Adrenal gland (tissue), 12 donors: Measurements from ENCODE around the gene HEBP1. TPM values are rescaled to one million over a fixed set of nuclear protein-coding genes. Genes with fewer than 3 reads are reported as not detected.

ENCODE experiments used
- DNase-seq, 7 donors: peaks; one replicate each; pipeline ENCODE4 v3.0.0-alpha.2; 2019 to 2020
- H3K27ac ChIP-seq, 5 donors: fragments of 200-600 bp; sonication (generic) in 4 of 5; 1 replicate in 3 of 5; 2 replicates in 2 of 5; pipeline versions ENCODE4 v1.5.1 to v1.8.0; 2016 to 2020; ENCODE audit warnings: mild to moderate bottlenecking in 1 of 5
- H3K27me3 ChIP-seq: fragments of 200-600 bp; 2 replicates; pipeline ENCODE4 v1.8.0; 2021
- H3K36me3 ChIP-seq, 2 donors: fragments of 200-600 bp; replicated peaks in 1 of 2; 1 replicate in 1 of 2; 2 replicates in 1 of 2; pipeline versions ENCODE4 v1.5.1 to v1.8.0; 2018 to 2022
- H3K4me1 ChIP-seq, 2 donors: fragments of 200-600 bp; replicated peaks in 1 of 2; 1 replicate in 1 of 2; 2 replicates in 1 of 2; pipeline versions ENCODE4 v1.5.1 to v1.8.0; 2018 to 2021
- H3K4me3 ChIP-seq, 4 donors: fragments of 200-600 bp; sonication (generic) in 3 of 4; one replicate each; pipeline ENCODE4 v1.5.1; 2016 to 2018
- H3K9me3 ChIP-seq, 3 donors: fragments of 200-600 bp; sonication (generic) in 1 of 3; replicated peaks in 1 of 3; 1 replicate in 2 of 3; 2 replicates in 1 of 3; pipeline versions ENCODE4 v1.5.1 to v1.8.0; 2016 to 2021
- POLR2A ChIP-seq, 2 donors: fragments of 450-650 bp; IDR thresholded peaks; one replicate each; pipeline ENCODE4 v1.6.1; 2017; ENCODE audit warnings: antibody characterized with exemption in 2 of 2, mild to moderate bottlenecking in 2 of 2, moderate library complexity in 1 of 2
- WGBS, 4 donors: extraction: QIAGEN DNeasy Blood & Tissue Kit in 2 of 4; methylation state at CpG; one replicate each; pipeline versions ENCODE4 v1.1.5 to v1.1.7; 2013 to 2017; 5-methylcytosine and 5-hydroxymethylcytosine counted together
- intact Hi-C, 2 donors: fragments of 100-400 bp; cut with DNase I; formaldehyde crosslinking; loops; one replicate each; pipeline versions ENCODE4 v1.14.1 to v1.15.0; 2022 to 2023
- polyA plus RNA-seq, 3 donors: library from polyadenylated mRNA; stranded (reverse); fragments of 200-250 nt in 2 of 3; fragments of 350-450 nt in 1 of 3; fragmentation: Illumina TruSeq in 1 of 3; extraction: RNeasy Lipid Tissue Mini Kit (QIAGEN cat#74804) in 1 of 3; gene quantifications; one replicate each; pipeline ENCODE4 v1.2.3, GENCODE V29; 2013 to 2014
- total RNA-seq, 9 donors: library from RNA; depleted of rRNA in 4 of 9; stranded (reverse); fragments of >200 nt in 4 of 9; fragments of 120-200 nt in 1 of 9; fragmentation: NEBNext Ultra II Directional in 1 of 9; extraction: Animal tissue kit (Norgen Biotek cat#: 25700) in 1 of 9; gene quantifications; one replicate each; pipeline versions ENCODE4 v1.1.0 to v1.2.4, GENCODE V29; 2013 to 2023
- TF ChIP-seq, protein P1 (sequence below), 6 experiments: fragments of 450-650 bp in 4 of 6; fragments of 200-600 bp in 2 of 6; sonication (generic) in 1 of 6; IDR thresholded peaks; 1 replicate in 5 of 6; 2 replicates in 1 of 6; pipeline versions ENCODE4 v1.5.1 to v1.8.0; 2016 to 2021; ENCODE audit warnings: antibody characterized with exemption in 6 of 6, mild to moderate bottlenecking in 2 of 6, moderate library complexity in 1 of 6
- donor health status: healthy with polysubstance abuse.
- donor health status: Bipolar disorder and iron deficiency.
- donor health status: DM: yes; HTN: yes; CAD: no.
- donor health status: DM: no; HTN: no; CAD: no.
- donor health status: DM: no; HTN: no; CAD: no.
- donor health status: DM: yes; HTN: yes; CAD: no.

The HEBP1 gene
- total and polyA plus RNA-seq, 12 donors, result 34.3 to 165 (median 87.5) TPM

DNA sequence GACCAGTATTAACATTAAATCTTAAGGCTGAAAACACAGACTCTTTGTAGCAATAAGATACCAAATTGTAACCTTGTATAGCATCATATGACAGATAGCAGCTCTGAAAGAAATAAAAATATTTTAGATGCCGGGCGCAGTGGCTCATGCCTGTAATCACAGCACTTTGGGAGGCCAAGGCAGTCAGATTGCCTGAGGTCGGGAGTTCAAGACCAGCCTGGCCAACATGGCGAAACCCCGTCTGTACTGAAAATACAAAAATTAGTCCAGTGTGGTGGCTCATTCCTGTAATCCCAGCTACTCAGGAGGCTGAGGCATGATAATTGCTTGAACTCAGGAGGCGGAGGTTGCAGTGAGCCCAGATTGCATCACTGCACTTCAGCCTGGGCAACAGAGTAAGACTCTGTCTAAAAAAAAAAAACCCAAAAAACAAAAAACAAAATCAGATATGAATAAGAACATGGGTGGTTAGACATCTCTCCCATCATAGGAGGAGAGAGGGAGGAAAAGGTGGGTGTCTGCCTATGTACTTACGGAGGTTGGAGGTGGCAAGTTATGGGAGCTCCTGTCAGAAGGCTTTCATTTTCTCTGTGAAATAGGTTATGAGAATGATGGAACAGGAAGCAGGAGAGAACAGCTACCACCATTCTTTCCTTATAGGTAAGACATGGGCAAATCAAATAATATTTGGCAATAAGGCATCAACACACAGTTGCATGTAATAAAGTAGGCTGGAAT is 7.6 kb upstream of the HEBP1 start:
- no peaks in the 10 kb centered on the region for H3K27me3 ChIP-seq
- no peak for DNase-seq
- 82 to 93% (median 86%) methylated on average over 7 of the region's 7 CpGs for WGBS, 4 donors
- no peak for TF ChIP-seq POLR2A (IDR thresholded peaks at IDR 0.05)
- TF ChIP-seq, protein P1, sequence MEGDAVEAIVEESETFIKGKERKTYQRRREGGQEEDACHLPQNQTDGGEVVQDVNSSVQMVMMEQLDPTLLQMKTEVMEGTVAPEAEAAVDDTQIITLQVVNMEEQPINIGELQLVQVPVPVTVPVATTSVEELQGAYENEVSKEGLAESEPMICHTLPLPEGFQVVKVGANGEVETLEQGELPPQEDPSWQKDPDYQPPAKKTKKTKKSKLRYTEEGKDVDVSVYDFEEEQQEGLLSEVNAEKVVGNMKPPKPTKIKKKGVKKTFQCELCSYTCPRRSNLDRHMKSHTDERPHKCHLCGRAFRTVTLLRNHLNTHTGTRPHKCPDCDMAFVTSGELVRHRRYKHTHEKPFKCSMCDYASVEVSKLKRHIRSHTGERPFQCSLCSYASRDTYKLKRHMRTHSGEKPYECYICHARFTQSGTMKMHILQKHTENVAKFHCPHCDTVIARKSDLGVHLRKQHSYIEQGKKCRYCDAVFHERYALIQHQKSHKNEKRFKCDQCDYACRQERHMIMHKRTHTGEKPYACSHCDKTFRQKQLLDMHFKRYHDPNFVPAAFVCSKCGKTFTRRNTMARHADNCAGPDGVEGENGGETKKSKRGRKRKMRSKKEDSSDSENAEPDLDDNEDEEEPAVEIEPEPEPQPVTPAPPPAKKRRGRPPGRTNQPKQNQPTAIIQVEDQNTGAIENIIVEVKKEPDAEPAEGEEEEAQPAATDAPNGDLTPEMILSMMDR (IDR thresholded peaks at IDR 0.05), result no peak
- no peaks in the 10 kb centered on the region for H3K4me1 ChIP-seq
- H3K4me3 ChIP-seq, result no peak overlapping the region
- intact Hi-C loops, result no loop called here
- H3K9me3 ChIP-seq, result no peaks in the 10 kb centered on the region
- H3K27ac ChIP-seq, result no peak overlapping the region
- H3K36me3 ChIP-seq, result no peaks in the 10 kb centered on the region

DNA sequence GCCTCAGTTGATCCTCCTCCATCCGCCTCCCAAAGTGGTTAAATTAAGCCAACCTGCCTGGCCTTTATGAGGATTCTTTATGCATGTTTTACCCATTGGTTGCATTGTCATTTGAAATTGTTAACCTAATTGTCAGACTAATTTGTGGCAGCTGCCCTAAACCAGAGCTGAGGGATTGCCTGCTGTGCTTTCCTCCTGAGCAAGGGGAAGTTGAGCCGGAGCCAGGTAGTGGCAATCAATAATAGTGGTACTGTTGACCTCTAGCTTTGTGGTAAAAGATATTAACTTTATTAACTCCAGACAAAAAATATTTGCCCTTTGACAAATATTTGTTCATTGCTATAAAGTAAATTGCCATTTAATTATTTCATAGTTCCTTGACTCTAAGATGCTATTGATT is 5.6 kb upstream of the HEBP1 start:
- DNase-seq, result no peak
- Histone ChIP-seq H3K27ac (no peak overlapping the region), H3K4me1 (peaks cover 0 to 7% of the 10 kb centered on the region in 2 donors), H3K4me3 (no peak overlapping the region), H3K9me3 (no peaks in the 10 kb centered on the region), H3K27me3 (no peaks in the 10 kb centered on the region), H3K36me3 (no peaks in the 10 kb centered on the region)
- WGBS, 4 donors, result 93 to 96% (median 95%) methylated on average over 2 of the region's 2 CpGs
- TF ChIP-seq, protein P1 (IDR thresholded peaks at IDR 0.05), result no peak
- TF ChIP-seq POLR2A (IDR thresholded peaks at IDR 0.05), result no peak
- intact Hi-C loops, result no loop called here

- H3K36me3 ChIP-seq, result no peaks in the 10 kb centered on the region
- TF ChIP-seq, protein P1 (IDR thresholded peaks at IDR 0.05), result no peak
- TF ChIP-seq POLR2A (IDR thresholded peaks at IDR 0.05), result no peak
- WGBS, 4 donors, result 62 to 79% (median 76%) methylated on average over 3 of the region's 3 CpGs
- H3K27ac ChIP-seq, result no peak overlapping the region
- no peak for DNase-seq
- intact Hi-C loops, result no loop called here
- no peak overlapping the region for H3K4me3 ChIP-seq
- no peaks in the 10 kb centered on the region for H3K27me3 ChIP-seq
- peaks cover 0 to 7% of the 10 kb centered on the region in 2 donors for H3K4me1 ChIP-seq
- H3K9me3 ChIP-seq, result no peaks in the 10 kb centered on the region
These were observed 4.9 kb upstream of the HEBP1 start for GRCh38 chr12:13004986-13005385.

GRCh38 chr12:13004361-13004760 is 4.3 kb upstream of the HEBP1 start:
- Histone ChIP-seq H3K4me1 (peaks cover 0 to 7% of the 10 kb centered on the region in 2 donors), H3K36me3 (no peaks in the 10 kb centered on the region), H3K27ac (no peak overlapping the region), H3K9me3 (no peaks in the 10 kb centered on the region), H3K4me3 (no peak overlapping the region), H3K27me3 (no peaks in the 10 kb centered on the region)
- 71 to 76% (median 73%) methylated on average over 3 of the region's 3 CpGs for WGBS, 4 donors
- TF ChIP-seq, protein P1 (IDR thresholded peaks at IDR 0.05), result no peak
- TF ChIP-seq POLR2A (IDR thresholded peaks at IDR 0.05), result no peak
- intact Hi-C loops, result no loop called here
- DNase-seq, result no peak
